GM21515 (cell line): ENCODE results near the gene MT1F.
"Not testable (repeated sequence)": the region's sequence is repeated elsewhere in the genome, so short reads cannot be mapped to it uniquely, and the experiment has no call there.

Source experiments
- ATAC-seq: cut with Tn5 transposase; IDR thresholded peaks from one replicate; pipeline ENCODE4 v1.9.1; 2021; ENCODE audit not compliant: unreplicated experiment

MT1F gene

GRCh38 chr16:56670620-56670934, 12.8 kb downstream of the MT1F start:
- no peak for ATAC-seq

DNA sequence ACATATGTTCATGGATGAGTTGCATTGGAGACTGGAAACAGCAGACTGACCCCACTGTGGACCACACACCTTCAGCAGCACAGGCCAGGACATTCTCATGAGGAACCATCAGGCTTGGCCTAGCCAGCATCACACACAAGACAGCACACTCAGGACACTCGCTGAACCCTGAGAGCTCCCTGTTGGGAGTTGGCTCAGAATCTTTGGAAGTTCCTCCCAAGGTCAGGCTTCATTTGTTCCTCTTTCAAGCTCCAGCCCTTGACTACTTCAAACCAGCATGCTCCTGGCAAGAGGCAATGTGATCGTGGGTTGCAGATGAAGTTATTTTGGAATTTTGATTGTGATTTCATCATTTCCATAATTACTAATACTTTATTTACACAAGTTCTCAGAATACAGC, 13.9 kb downstream of the MT1F start:
- ATAC-seq: not testable (repeated sequence)

DNA sequence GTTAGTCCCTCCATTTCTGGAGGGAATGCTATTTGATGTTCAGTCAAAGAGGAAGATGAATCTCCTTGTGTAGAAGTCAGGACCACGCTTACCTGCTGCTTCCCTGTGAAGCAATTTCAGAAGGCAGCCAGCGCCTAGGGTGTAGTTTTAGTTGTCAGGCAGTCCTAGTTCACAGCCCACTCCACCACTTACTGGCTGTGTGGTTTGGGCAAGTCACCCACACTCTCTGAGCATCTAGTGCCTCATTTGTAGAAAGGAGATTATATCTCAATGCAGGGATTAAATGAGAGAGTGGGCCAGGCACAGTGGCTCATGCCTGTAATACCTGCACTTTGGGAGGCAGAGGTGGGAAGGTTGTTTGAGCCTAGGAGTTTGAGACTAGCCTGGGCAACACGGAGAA, 14.4 kb downstream of the MT1F start:
- not testable (repeated sequence) for ATAC-seq

- ATAC-seq: no peak
These were observed 15.2 kb downstream of the MT1F start for GRCh38 chr16:56672761-56673536.

GRCh38 chr16:56673921-56674320, 16.2 kb downstream of the MT1F start:
- no peak for ATAC-seq

- ATAC-seq: not testable (repeated sequence)
These were observed 16.8 kb downstream of the MT1F start for GRCh38 chr16:56674570-56674969.

DNA sequence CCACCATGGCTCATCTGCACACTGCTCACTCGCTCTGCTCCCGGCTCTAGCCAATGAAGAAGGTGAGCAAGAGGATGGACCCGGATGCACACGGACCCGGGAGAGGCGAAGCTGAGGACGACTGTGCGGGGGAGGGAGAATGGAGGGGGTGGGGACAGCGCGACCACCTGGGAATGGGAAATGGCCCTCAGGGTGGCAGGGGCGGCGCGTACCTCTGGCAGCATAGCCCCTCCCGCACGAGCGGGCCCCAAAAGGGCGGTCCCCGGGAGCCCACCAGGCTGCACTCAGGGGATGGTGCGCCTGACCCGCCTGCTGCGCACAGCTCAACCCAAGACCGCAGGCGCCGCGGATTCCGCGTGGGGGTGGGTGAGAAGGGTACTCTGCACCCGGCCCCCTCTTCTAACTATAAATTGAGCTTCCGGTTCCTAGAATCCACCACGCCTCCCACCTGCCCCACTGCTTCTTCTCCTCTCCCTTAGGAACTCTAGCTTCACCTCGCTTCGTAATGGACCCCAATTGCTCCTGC, 18.0 kb downstream of the MT1F start:
- ATAC-seq: no peak

DNA sequence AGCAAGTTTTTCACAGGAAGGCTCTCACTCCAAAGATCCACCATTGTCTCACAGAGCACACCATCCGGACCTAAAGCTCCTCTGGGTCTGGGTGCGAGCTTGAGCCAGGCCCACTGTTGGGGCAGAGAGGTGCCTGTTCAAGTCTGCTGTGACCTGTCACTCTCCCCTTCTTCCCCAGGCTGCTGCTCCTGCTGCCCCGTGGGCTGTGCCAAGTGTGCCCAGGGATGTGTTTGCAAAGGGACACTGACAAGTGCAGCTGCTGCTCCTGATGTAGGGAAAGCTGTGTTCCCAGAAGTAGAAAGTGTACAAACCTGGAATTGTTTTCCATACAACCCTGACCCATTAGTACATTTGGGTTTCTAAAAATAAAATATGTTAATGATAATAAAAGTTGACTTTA, 19.7 kb downstream of the MT1F start:
- no peak for ATAC-seq

GRCh38 chr16:56679078-56679730, 21.4 kb downstream of the MT1F start:
- no peak for ATAC-seq

GRCh38 chr16:56679818-56680217, 22.1 kb downstream of the MT1F start:
- ATAC-seq: no peak

- peak; percentile 96 for ATAC-seq
These were observed 24.4 kb downstream of the MT1F start, which contains the start of gene MT1X for GRCh38 chr16:56681939-56682702. MT1X (plus strand) TSS chr16:56682470; CDS start chr16:56682541, 71 bp downstream.

DNA sequence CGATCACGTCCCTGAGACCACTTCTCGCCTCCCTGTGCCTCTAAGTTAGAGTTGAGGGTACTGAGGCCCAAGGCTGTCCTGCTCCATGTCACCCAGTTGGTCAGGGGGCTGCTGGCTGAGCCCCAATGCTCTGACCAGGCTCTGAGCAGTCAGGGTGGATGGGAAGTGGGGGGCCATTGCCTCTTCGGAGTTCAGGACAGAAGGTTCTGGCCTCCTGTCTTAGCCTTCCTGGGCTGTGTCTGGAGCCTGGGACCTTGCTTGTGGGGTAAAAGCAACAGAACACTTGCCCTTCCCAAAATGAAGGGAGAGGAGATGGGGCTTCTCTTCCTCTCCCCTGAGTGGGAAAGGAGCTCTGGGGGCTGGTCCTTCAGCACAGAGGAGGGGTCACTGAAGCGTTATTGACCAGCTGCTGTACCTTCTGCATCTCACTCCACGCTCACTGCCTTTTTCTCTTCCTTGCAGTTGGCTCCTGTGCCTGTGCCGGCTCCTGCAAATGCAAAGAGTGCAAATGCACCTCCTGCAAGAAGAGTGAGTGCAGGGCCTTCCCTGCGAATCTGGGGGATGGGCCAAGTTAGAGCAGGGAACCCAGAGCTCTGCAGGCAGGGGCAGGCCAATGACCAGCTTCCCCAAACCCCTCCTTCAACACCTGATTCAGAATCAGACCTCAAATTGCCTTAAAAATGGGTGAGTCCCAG, 25.1 kb downstream of the MT1F start:
- ATAC-seq: peak; percentile 8

DNA sequence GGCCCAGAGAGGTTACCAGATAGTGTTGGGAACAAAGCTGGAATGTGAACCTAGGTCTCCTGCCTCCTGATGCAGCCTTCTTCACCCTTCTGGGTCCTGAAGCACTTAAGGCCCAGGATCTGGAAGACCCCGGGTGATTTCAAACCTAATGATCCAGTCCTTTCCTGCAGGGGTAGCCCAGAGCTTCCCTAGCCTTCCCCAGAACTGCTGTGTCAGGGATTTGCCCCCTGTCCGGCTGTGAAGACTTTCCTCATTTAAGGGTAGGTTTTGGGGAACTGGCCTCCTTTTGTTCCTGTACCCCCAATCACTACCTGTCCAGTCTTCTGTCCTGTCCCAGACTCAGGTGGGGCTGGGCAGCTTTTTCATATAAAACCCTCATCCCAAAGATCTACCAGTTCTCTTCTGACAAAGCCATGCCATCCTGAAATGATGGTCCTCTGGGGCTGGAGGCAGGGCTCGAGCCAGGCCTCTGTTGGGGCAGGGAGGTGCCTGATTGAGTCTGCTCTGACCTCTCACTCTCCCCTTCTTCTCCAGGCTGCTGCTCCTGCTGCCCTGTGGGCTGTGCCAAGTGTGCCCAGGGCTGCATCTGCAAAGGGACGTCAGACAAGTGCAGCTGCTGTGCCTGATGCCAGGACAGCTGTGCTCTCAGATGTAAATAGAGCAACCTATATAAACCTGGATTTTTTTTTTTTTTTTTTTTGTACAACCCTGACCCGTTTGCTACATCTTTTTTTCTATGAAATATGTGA, 25.8 kb downstream of the MT1F start:
- no peak for ATAC-seq

GRCh38 chr16:56684256-56684925, 26.6 kb downstream of the MT1F start:
- no peak for ATAC-seq

DNA sequence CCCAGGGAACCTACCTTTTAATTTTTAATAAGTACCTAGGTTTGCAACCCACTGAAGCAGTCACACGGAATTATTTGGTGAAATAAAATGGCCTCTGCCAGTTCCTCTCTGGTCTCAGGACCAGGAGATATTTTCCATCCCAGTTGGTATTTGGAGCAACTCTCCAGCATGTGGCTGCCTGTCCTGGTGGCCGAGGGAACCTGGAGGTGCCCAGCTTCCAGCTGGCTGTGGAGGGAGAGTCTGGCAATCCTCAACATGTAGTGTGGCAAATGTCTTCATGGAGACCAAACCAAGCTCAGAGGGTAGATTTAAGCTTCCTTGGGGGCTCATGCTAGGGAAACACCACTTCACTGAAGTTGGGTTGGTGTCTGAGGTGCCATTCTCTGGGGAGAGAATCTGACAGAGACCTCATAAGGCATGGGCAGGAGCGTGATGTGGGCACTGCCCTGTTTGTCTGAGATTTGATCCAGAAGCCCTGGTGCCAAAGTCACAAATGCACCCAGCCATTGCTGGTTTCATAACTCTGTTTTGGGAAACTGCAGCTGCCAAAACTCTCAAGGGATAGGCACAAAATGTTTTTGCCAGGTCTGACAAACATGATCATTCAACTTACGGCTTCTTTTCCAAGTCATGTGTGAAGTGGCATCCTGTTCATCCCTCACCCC, 27.3 kb downstream of the MT1F start:
- ATAC-seq: no peak

- no peak for ATAC-seq
These were observed 29.0 kb downstream of the MT1F start for GRCh38 chr16:56686758-56687157.

DNA sequence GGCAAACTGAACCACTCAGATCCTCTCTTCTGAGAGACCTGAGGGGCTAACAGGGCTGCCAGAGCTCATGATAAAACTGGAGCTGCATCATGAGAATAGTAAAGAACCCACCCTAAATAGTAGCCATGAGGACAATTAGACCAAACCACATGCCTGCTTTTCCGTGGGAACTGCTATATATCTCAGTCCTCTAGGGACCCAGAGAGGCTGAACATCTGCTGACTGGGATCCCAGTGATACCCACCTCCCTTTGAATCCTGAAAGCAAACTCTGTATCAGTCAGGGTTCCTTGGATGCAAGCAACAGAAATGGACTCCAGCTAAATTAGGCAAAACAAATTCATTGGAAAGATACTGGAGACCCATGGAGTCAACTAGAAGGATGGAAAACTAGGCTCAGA, 31.0 kb downstream of the MT1F start:
- ATAC-seq: no peak

DNA sequence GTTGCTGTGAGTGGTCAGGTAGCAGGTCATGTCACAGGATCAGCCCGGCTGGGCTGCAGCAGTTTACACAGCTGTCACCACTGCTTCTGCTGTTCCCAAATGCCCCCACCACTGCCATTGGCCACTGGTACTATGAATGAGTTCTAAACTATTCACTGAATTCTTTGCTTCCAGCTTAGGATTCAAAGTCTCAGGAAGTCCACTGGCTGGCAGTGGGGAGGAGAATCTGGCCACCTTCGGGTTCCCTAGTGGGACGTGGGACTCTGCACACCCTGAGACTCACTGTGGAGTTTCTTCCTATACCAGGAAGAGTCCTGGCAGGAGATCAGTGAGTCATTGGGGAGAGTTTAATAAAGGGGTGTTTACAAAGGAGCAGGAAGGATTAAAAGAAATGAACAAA, 31.4 kb downstream of the MT1F start:
- ATAC-seq: no peak

DNA sequence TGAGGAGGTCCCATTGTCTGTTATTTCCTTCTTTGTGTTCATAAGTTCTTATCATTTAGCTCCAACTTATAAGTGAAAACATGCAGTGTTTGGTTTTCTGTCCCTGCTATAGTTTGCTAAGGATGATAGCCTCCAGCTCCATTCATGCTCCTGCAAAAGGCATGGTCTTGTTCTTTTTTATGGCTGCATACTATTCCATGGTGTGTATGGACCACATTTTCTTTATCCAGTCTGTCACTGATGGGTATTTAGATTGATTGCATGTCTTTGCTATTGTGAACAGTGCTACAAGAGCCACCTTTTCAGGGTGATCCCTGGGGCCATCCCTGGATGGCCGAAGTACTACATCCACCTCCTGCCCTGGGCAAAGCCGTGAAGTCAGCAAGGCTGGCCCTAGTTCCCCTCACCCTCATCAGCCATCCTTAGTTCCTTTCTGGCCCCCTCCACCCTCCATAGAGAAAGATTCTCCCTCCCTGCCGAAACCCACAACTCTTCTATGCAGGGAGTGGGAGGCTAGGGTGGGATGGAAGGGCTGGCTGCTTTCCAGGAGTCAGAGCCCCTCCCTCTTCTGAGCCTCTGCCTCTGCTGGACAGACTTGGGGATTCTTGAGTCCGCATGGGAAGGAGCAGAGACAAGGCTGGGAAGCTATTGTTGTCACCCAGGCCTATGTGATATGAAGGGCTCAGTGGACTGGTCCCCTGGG, 32.8 kb downstream of the MT1F start:
- ATAC-seq: no peak
